Loucy (cell line): Measurements from ENCODE around the gene MYO3B.

ENCODE experiments used
- CTCF ChIP-seq: fragments of 200-600 bp; sonication (generic); conservative IDR thresholded peaks from 2 replicates; pipeline ENCODE4 v1.5.1; 2014; ENCODE audit warnings: mild to moderate bottlenecking, antibody characterized with exemption, low read length
- EZH2phosphoT487 ChIP-seq: fragments of 200-600 bp; IDR thresholded peaks from 2 replicates; pipeline ENCODE4 v1.6.1; 2018; ENCODE audit warnings: antibody characterized with exemption, mild to moderate bottlenecking, moderate library complexity, borderline replicate concordance

- TF ChIP-seq CTCF (no peak), EZH2phosphoT487 (no peak)
These were observed 258.4 kb downstream of the MYO3B start for GRCh38 chr2:170436077-170436943.
